Measurements from ENCODE around the gene STK35. TPM values are rescaled to one million over a fixed set of nuclear protein-coding genes. Genes with fewer than 3 reads are reported as not detected.

STK35 gene
- total and polyA plus RNA-seq, 2 donors (not counting 3 experiments of a cell fraction or from before 2014, with no cell fraction given) = 10.2 to 17.5 TPM

- Histone ChIP-seq H3K4me1 (ENCODE audit: control insufficient read depth, extremely low read depth, insufficient read depth, low read length) (no peaks in the 10 kb centered on the region), H3K9me1 (replicated peaks; ENCODE audit: control insufficient read depth, extremely low read depth, insufficient read depth, low read length) (no peaks in the 10 kb centered on the region), H3K9me3 (replicated peaks; ENCODE audit: control insufficient read depth, insufficient read depth, low read length) (no peaks in the 10 kb centered on the region), H3K27ac (ENCODE audit: insufficient read depth, low read depth, low read length) (no peak overlapping the region), H3K79me2 (ENCODE audit: control insufficient read depth, insufficient read depth, low read length) (no peaks in the 10 kb centered on the region), H3K27me3 (ENCODE audit: control insufficient read depth in 2 of 2, insufficient read depth in 2 of 2, low read length in 2 of 2) (no peaks in the 10 kb centered on the region), H4K20me1 (replicated peaks; ENCODE audit: control insufficient read depth, extremely low read depth, insufficient read depth, low read length) (no peaks in the 10 kb centered on the region), H3K9ac (replicated peaks; ENCODE audit: extremely low read depth, insufficient read depth, low read length) (no peak overlapping the region), H2AFZ (ENCODE audit: low read depth, low read length) (no peak overlapping the region), H3K36me3 (ENCODE audit: control insufficient read depth in 2 of 2, extremely low read depth in 1 of 2, insufficient read depth in 2 of 2, low read length in 2 of 2) (peaks cover 0 to 8% of the 10 kb centered on the region in 2 experiments), H3K4me2 (ENCODE audit: insufficient read depth, low read length) (no peak overlapping the region), H3K4me3 (replicated peaks in 1 of 3; ENCODE audit: insufficient read depth in 1 of 3, low read depth in 1 of 3, low read length in 3 of 3) (no peak overlapping the region)
- no peak for DNase-seq (ENCODE audit: low read depth, low spot score)
- TF ChIP-seq FOS (IDR thresholded peaks at IDR 0.05; ENCODE audit: borderline replicate concordance, insufficient read depth, low read length) (no peak), MAX (IDR thresholded peaks at IDR 0.05; ENCODE audit: insufficient read depth, insufficient read length) (no peak), JUN (IDR thresholded peaks at IDR 0.05; ENCODE audit: borderline replicate concordance, insufficient read depth, insufficient read length, low read depth) (no peak), POLR2A (IDR thresholded peaks at IDR 0.05; ENCODE audit: low read depth, low read length) (no peak)
- POLR2A ChIA-PET = no interaction called here
- dilution Hi-C loops (cut with MboI; ENCODE audit: extremely low pct_ligation_motif_present, low sequenced_read_pairs) (no loop called here), intact Hi-C loops (cut with micrococcal nuclease) (no loop called here)
- no TSS peak for BruUV-seq (replicated peaks)
- FAIRE-seq = no peak
- CTCF ChIA-PET = interaction anchor here (1.0 to 1.3 kb wide), 3 partner anchors 9 to 56 kb away, joined by 3 read pairs; no protein-coding TSS in a partner anchor
These were observed 47.9 kb downstream of the STK35 start for GRCh38 chr20:2149507-2149906.

- Histone ChIP-seq H3K27ac (ENCODE audit: insufficient read depth, low read depth, low read length) (no peak overlapping the region), H3K9me1 (replicated peaks; ENCODE audit: control insufficient read depth, extremely low read depth, insufficient read depth, low read length) (no peaks in the 10 kb centered on the region), H3K9ac (replicated peaks; ENCODE audit: extremely low read depth, insufficient read depth, low read length) (no peak overlapping the region), H3K27me3 (ENCODE audit: control insufficient read depth in 2 of 2, insufficient read depth in 2 of 2, low read length in 2 of 2) (no peaks in the 10 kb centered on the region), H4K20me1 (replicated peaks; ENCODE audit: control insufficient read depth, extremely low read depth, insufficient read depth, low read length) (no peaks in the 10 kb centered on the region), H3K4me3 (replicated peaks in 1 of 3; ENCODE audit: insufficient read depth in 1 of 3, low read depth in 1 of 3, low read length in 3 of 3) (no peak overlapping the region), H3K4me1 (ENCODE audit: control insufficient read depth, extremely low read depth, insufficient read depth, low read length) (no peaks in the 10 kb centered on the region), H3K4me2 (ENCODE audit: insufficient read depth, low read length) (no peak overlapping the region), H3K79me2 (ENCODE audit: control insufficient read depth, insufficient read depth, low read length) (no peaks in the 10 kb centered on the region), H3K36me3 (ENCODE audit: control insufficient read depth in 2 of 2, extremely low read depth in 1 of 2, insufficient read depth in 2 of 2, low read length in 2 of 2) (peaks cover 0 to 5% of the 10 kb centered on the region in 2 experiments), H3K9me3 (replicated peaks; ENCODE audit: control insufficient read depth, insufficient read depth, low read length) (no peaks in the 10 kb centered on the region), H2AFZ (ENCODE audit: low read depth, low read length) (no peak overlapping the region)
- TF ChIP-seq JUN (IDR thresholded peaks at IDR 0.05; ENCODE audit: borderline replicate concordance, insufficient read depth, insufficient read length, low read depth) (no peak), FOS (IDR thresholded peaks at IDR 0.05; ENCODE audit: borderline replicate concordance, insufficient read depth, low read length) (no peak), POLR2A (IDR thresholded peaks at IDR 0.05; ENCODE audit: low read depth, low read length) (no peak), MAX (IDR thresholded peaks at IDR 0.05; ENCODE audit: insufficient read depth, insufficient read length) (no peak), MYC (IDR thresholded peaks at IDR 0.05; ENCODE audit: low read depth, low read length) (no peak), GATA2 (IDR thresholded peaks at IDR 0.05; ENCODE audit: insufficient read depth, insufficient read length, low read depth, low read length) (no peak), CTCF (IDR thresholded peaks at IDR 0.05; ENCODE audit: extremely low read depth in 1 of 2, insufficient read depth in 1 of 2, low read depth in 1 of 2, low read length in 2 of 2) (no peak), POLR2AphosphoS5 (IDR thresholded peaks at IDR 0.05; ENCODE audit: insufficient read depth, low read depth, low read length) (no peak), EZH2 (IDR thresholded peaks at IDR 0.05; ENCODE audit: borderline replicate concordance, low read depth, low read length, severe bottlenecking) (no peak)
- intact Hi-C loops (cut with micrococcal nuclease) (no loop called here), dilution Hi-C loops (cut with MboI; ENCODE audit: extremely low pct_ligation_motif_present, low sequenced_read_pairs) (no loop called here)
- ChIA-PET POLR2A (no interaction called here), CTCF (interaction anchor here (0.8 to 1.4 kb wide), 3 partner anchors 22 to 348 kb away, joined by 3 to 4 read pairs (median 3); no protein-coding TSS in a partner anchor)
- FAIRE-seq (no peak), DNase-seq (ENCODE audit: low read depth, low spot score) (no peak)
- BruUV-seq (replicated peaks) = no TSS peak
These were observed 49.0 kb downstream of the STK35 start for GRCh38 chr20:2150660-2151059.

Data from endothelial cell of umbilical vein (primary cell).